ENCODE data around the gene SMPD1. TPM values are rescaled to one million over a fixed set of nuclear protein-coding genes. Genes with fewer than 3 reads are reported as not detected.

Gene SMPD1
- total RNA-seq, 1 experiment from 2014 or later = 2.8 TPM

DNA sequence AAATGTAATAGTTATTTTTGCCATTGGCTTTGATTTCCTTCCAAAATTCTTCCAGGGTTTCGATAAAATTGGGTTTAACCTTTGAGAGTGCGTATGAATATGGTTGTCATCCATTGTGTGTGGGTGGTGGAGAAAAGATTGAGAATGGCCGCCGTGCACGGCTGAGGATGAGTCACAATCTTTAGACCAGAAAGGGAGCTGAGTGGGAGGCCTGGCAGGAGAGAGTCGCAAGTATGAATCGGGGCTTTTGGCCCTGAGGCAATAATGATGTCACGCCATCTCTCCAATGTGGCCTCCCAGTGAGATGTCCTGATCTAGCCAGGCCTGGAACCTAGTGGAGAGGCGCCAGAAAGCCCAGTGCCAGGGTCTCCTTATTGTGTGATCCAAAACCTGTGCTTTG, 33.1 kb upstream of the SMPD1 start (continued):
- TF ChIP-seq, protein P1, sequence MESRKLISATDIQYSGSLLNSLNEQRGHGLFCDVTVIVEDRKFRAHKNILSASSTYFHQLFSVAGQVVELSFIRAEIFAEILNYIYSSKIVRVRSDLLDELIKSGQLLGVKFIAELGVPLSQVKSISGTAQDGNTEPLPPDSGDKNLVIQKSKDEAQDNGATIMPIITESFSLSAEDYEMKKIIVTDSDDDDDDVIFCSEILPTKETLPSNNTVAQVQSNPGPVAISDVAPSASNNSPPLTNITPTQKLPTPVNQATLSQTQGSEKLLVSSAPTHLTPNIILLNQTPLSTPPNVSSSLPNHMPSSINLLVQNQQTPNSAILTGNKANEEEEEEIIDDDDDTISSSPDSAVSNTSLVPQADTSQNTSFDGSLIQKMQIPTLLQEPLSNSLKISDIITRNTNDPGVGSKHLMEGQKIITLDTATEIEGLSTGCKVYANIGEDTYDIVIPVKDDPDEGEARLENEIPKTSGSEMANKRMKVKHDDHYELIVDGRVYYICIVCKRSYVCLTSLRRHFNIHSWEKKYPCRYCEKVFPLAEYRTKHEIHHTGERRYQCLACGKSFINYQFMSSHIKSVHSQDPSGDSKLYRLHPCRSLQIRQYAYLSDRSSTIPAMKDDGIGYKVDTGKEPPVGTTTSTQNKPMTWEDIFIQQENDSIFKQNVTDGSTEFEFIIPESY (IDR thresholded peaks at IDR 0.05; ENCODE audit: extremely low read depth, insufficient replicate concordance, low read length) = no peak

DNA sequence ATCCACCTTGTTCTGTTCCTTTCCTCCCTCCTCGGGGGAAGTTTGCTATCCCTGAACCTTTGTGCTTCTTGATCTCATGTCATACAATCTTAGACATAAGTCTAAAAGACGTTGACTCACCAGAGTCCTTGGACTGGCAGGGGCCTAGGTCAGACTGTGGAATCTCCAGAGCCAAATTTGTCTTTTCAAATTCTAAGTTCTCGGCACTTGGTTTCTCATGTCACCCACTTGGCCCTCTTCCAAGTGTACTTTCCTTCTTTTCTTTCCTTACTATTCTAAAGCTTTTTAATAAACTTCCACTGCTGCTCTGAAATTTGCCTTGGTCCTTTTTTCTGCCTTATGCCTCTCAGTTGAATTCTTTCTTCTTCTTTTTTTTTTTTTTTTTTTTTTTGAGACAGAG, 30.1 kb upstream of the SMPD1 start:
- no peaks in the 10 kb centered on the region for H3K36me3 ChIP-seq (ENCODE audit: control insufficient read depth in 1 of 2, insufficient read depth in 2 of 2, low read length in 2 of 2)
- no peaks in the 10 kb centered on the region for H3K9me2 ChIP-seq (ENCODE audit: insufficient read depth)
- H3K9ac ChIP-seq (ENCODE audit: low read length) = no peak overlapping the region
- no peaks in the 10 kb centered on the region for H3K79me2 ChIP-seq (ENCODE audit: insufficient read depth, low read length)
- no peaks in the 10 kb centered on the region for H3K9me3 ChIP-seq (ENCODE audit: control insufficient read depth in 1 of 2, insufficient read depth in 1 of 2, low read depth in 1 of 2, low read length in 2 of 2)
- no peak overlapping the region for H3K4me2 ChIP-seq (ENCODE audit: low read length)
- no TSS peak for BruUV-seq (replicated peaks)
- no peak for ATAC-seq
- DNase-seq (ENCODE audit: low read depth, low spot score) = no peak
- H3K27ac ChIP-seq (ENCODE audit: low read depth, low read length) = no peak overlapping the region
- ChIA-PET CTCF (no interaction called here), RAD21 (ENCODE audit: low non-redundant PET in 1 of 2, low total read pairs in 2 of 2, uncharacterized antibody in 2 of 2, unreplicated experiment in 2 of 2) (no interaction called here), POLR2A (interaction anchor here (0.7 kb wide), 1 partner anchor 11 kb away, joined by 4 read pairs; no protein-coding TSS in a partner anchor)
- H3K4me1 ChIP-seq (ENCODE audit: control insufficient read depth in 1 of 2, insufficient read depth in 2 of 2, low read length in 2 of 2) = peaks cover 5 to 17% of the 10 kb centered on the region in 2 experiments; a peak in 3 of 4 replicates
- no peak overlapping the region for H3K4me3 ChIP-seq (replicated peaks in 1 of 2; ENCODE audit: low read depth in 1 of 2, low read length in 2 of 2)
- intact Hi-C loops (cut with micrococcal nuclease) = no loop called here
- H3K27me3 ChIP-seq (ENCODE audit: insufficient read depth, low read length) = no peaks in the 10 kb centered on the region
- H2AFZ ChIP-seq (ENCODE audit: low read depth, low read length, poor library complexity, severe bottlenecking) = no peak overlapping the region
- H4K20me1 ChIP-seq (ENCODE audit: insufficient read depth) = no peaks in the 10 kb centered on the region
- TF ChIP-seq EZH2 (IDR thresholded peaks at IDR 0.05) (no peak), YY1 (IDR thresholded peaks at IDR 0.05; ENCODE audit: extremely low read depth, insufficient replicate concordance, low read depth, low read length) (no peak), SIN3A (IDR thresholded peaks at IDR 0.05; ENCODE audit: low read depth) (no peak), SRF (IDR thresholded peaks at IDR 0.05; ENCODE audit: low read depth) (no peak), TCF7L2 (IDR thresholded peaks at IDR 0.05; ENCODE audit: borderline replicate concordance, extremely low read depth, insufficient read depth, insufficient read length) (no peak), MAX (IDR thresholded peaks at IDR 0.05) (no peak), EZH2phosphoT487 (IDR thresholded peaks at IDR 0.05; ENCODE audit: borderline replicate concordance) (no peak), POLR2AphosphoS5 (IDR thresholded peaks at IDR 0.05; ENCODE audit: low read depth, low read length) (no peak), CTCF (IDR thresholded peaks at IDR 0.05 in 2 of 3, conservative IDR thresholded peaks at IDR 0.05 in 1 of 3; ENCODE audit: borderline replicate concordance in 1 of 3, insufficient read depth in 1 of 3, low read depth in 2 of 3, low read length in 2 of 3) (no peak), ZNF274 (IDR thresholded peaks at IDR 0.05; ENCODE audit: low read depth, low read length) (no peak), CEBPB (IDR thresholded peaks at IDR 0.05; ENCODE audit: low read depth) (no peak), JUND (IDR thresholded peaks at IDR 0.05) (no peak), POLR2A (IDR thresholded peaks at IDR 0.05; ENCODE audit: borderline replicate concordance, extremely low read depth, insufficient read depth, insufficient read length) (no peak)
- TF ChIP-seq, protein P2, sequence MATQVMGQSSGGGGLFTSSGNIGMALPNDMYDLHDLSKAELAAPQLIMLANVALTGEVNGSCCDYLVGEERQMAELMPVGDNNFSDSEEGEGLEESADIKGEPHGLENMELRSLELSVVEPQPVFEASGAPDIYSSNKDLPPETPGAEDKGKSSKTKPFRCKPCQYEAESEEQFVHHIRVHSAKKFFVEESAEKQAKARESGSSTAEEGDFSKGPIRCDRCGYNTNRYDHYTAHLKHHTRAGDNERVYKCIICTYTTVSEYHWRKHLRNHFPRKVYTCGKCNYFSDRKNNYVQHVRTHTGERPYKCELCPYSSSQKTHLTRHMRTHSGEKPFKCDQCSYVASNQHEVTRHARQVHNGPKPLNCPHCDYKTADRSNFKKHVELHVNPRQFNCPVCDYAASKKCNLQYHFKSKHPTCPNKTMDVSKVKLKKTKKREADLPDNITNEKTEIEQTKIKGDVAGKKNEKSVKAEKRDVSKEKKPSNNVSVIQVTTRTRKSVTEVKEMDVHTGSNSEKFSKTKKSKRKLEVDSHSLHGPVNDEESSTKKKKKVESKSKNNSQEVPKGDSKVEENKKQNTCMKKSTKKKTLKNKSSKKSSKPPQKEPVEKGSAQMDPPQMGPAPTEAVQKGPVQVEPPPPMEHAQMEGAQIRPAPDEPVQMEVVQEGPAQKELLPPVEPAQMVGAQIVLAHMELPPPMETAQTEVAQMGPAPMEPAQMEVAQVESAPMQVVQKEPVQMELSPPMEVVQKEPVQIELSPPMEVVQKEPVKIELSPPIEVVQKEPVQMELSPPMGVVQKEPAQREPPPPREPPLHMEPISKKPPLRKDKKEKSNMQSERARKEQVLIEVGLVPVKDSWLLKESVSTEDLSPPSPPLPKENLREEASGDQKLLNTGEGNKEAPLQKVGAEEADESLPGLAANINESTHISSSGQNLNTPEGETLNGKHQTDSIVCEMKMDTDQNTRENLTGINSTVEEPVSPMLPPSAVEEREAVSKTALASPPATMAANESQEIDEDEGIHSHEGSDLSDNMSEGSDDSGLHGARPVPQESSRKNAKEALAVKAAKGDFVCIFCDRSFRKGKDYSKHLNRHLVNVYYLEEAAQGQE (IDR thresholded peaks at IDR 0.05; ENCODE audit: low read depth) = no peak
- TF ChIP-seq, protein P1 (IDR thresholded peaks at IDR 0.05; ENCODE audit: extremely low read depth, insufficient replicate concordance, low read length) = no peak

Measured in HCT116 (cell line).